Measurements from ENCODE around the gene MIF4GD.
A peak's percentile ranks its signal among the peaks of the same experiment; 100 is the strongest.
"Not testable (repeated sequence)": the region's sequence is repeated elsewhere in the genome, so short reads cannot be mapped to it uniquely, and the experiment has no call there.

Gene MIF4GD

GRCh38 chr17:75288359-75288758 lies 17.3 kb upstream of the MIF4GD start:
- no peak for DNase-seq

GRCh38 chr17:75287221-75287620 lies 16.2 kb upstream of the MIF4GD start:
- DNase-seq, result no peak

- DNase-seq, result no peak
Observed at GRCh38 chr17:75285123-75285522, 14.1 kb upstream of the MIF4GD start.

- DNase-seq, result not testable (repeated sequence)
Observed at GRCh38 chr17:75280189-75280588, 9.2 kb upstream of the MIF4GD start.

- no peak for DNase-seq
Observed at GRCh38 chr17:75277664-75278071, 6.6 kb upstream of the MIF4GD start.

- no peak for DNase-seq
Observed at GRCh38 chr17:75273977-75274708, 3.1 kb upstream of the MIF4GD start.

GRCh38 chr17:75272848-75273184 lies 1.8 kb upstream of the MIF4GD start:
- DNase-seq, result no peak

- no peak for DNase-seq
Observed at GRCh38 chr17:75271955-75272847, 1.2 kb upstream of the MIF4GD start.

- peak; percentile 90 for DNase-seq
Observed at GRCh38 chr17:75271233-75271954, 363 bp upstream of the MIF4GD start.

GRCh38 chr17:75270218-75270965 lies 639 bp downstream of the MIF4GD start:
- peak; percentile 79 for DNase-seq

GRCh38 chr17:75269844-75270217 lies 1.2 kb downstream of the MIF4GD start:
- DNase-seq, result no peak

- DNase-seq, result no peak
Observed at GRCh38 chr17:75267411-75268232, 3.4 kb downstream of the MIF4GD start.

- no peak for DNase-seq
Observed at GRCh38 chr17:75267153-75267410, 3.9 kb downstream of the MIF4GD start.

- no peak for DNase-seq
Observed at GRCh38 chr17:75266316-75267152, 4.5 kb downstream of the MIF4GD start.

- no peak for DNase-seq
Observed at GRCh38 chr17:75265614-75266315, 5.3 kb downstream of the MIF4GD start.

GRCh38 chr17:75263055-75263454 lies 8.0 kb downstream of the MIF4GD start:
- DNase-seq, result no peak

GRCh38 chr17:75262112-75262606 lies 8.9 kb downstream of the MIF4GD start:
- no peak for DNase-seq

- peak; percentile 97 for DNase-seq
Observed at GRCh38 chr17:75261336-75262111, 9.5 kb downstream of the MIF4GD start, which contains the start of the genes GGA3 and MRPS7. Gene GGA3 (minus strand): TSS chr17:75261606. CDS start chr17:75261587, 19 bp downstream. Gene MRPS7 (plus strand): TSS chr17:75261879. CDS start chr17:75261901, 22 bp downstream.

- peak; percentile 65 for DNase-seq
Observed at GRCh38 chr17:75260641-75261335, 10.2 kb downstream of the MIF4GD start.
